ENCODE measurements around the gene RCL1.

RCL1 gene

GRCh38 chr9:4844056-4844838, 51.5 kb downstream of the RCL1 start:
- no peak for DNase-seq (ENCODE audit: low spot score)

- no peak for DNase-seq (ENCODE audit: low spot score)
These were observed 56.6 kb downstream of the RCL1 start for GRCh38 chr9:4849369-4849768.

GRCh38 chr9:4850603-4851310, 58.0 kb downstream of the RCL1 start:
- DNase-seq (ENCODE audit: low spot score), result no peak

GRCh38 chr9:4852419-4852818, 59.7 kb downstream of the RCL1 start:
- DNase-seq (ENCODE audit: low spot score), result no peak

- DNase-seq (ENCODE audit: low spot score), result no peak
These were observed 61.5 kb downstream of the RCL1 start for GRCh38 chr9:4854265-4854590.

- DNase-seq (ENCODE audit: low spot score), result no peak
These were observed 63.1 kb downstream of the RCL1 start for GRCh38 chr9:4855841-4856240.

- DNase-seq (ENCODE audit: low spot score), result no peak
These were observed 64.5 kb downstream of the RCL1 start for GRCh38 chr9:4857163-4857810.

- no peak for DNase-seq (ENCODE audit: low spot score)
These were observed 66.3 kb downstream of the RCL1 start for GRCh38 chr9:4859035-4859434.

GRCh38 chr9:4860383-4860782, 67.6 kb downstream of the RCL1 start:
- DNase-seq (ENCODE audit: low spot score), result no peak

- DNase-seq (ENCODE audit: low spot score), result no peak
These were observed 68.4 kb downstream of the RCL1 start for GRCh38 chr9:4861145-4861544.

- DNase-seq (ENCODE audit: low spot score), result no peak
These were observed 69.2 kb downstream of the RCL1 start for GRCh38 chr9:4861736-4862451.

GRCh38 chr9:4862506-4863250, 69.9 kb downstream of the RCL1 start:
- no peak for DNase-seq (ENCODE audit: low spot score)

- no peak for DNase-seq (ENCODE audit: low spot score)
These were observed 71.5 kb downstream of the RCL1 start for GRCh38 chr9:4864234-4864661.

GRCh38 chr9:4864698-4865097, 72.0 kb downstream of the RCL1 start:
- DNase-seq (ENCODE audit: low spot score), result no peak

GRCh38 chr9:4865681-4866080, 72.9 kb downstream of the RCL1 start:
- DNase-seq (ENCODE audit: low spot score), result no peak

GRCh38 chr9:4866239-4866969, 73.7 kb downstream of the RCL1 start:
- DNase-seq (ENCODE audit: low spot score), result no peak

GRCh38 chr9:4873066-4873465, 80.3 kb downstream of the RCL1 start:
- no peak for DNase-seq (ENCODE audit: low spot score)

- no peak for DNase-seq (ENCODE audit: low spot score)
These were observed 82.8 kb downstream of the RCL1 start for GRCh38 chr9:4875559-4875958.

- DNase-seq (ENCODE audit: low spot score), result no peak
These were observed 86.4 kb downstream of the RCL1 start for GRCh38 chr9:4879115-4879558.

GRCh38 chr9:4883326-4883873, 90.7 kb downstream of the RCL1 start:
- no peak for DNase-seq (ENCODE audit: low spot score)

GRCh38 chr9:4886698-4887097, 94.0 kb downstream of the RCL1 start:
- no peak for DNase-seq (ENCODE audit: low spot score)

Data from HuH-7 (cell line).